ENCODE data around the gene MRTFB. TPM values are rescaled to one million over a fixed set of nuclear protein-coding genes. Genes with fewer than 3 reads are reported as not detected.

The MRTFB gene
- total RNA-seq, 1 experiment from 2014 or later = 7.2 TPM

DNA sequence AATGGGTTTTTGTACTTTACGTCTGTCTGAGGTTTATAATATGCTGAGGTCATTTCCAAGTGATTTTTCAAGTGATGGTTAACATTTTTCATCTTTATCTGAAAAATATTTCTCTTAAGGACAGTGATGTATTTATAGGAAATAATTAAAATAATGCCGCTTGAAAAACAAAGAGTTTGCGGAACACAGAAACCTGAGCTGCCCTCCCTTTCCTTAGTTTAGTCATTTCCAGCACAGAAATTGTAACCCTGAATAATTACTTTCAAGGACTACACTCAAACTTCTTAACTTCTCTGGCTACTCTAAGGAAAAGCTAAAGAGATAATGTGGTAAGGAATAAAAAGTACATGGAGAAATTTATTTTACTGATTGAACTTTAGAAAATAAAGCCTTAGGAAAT lies 54.6 kb downstream of the MRTFB start:
- no peak for DNase-seq (ENCODE audit: extremely low read depth, low read depth)

DNA sequence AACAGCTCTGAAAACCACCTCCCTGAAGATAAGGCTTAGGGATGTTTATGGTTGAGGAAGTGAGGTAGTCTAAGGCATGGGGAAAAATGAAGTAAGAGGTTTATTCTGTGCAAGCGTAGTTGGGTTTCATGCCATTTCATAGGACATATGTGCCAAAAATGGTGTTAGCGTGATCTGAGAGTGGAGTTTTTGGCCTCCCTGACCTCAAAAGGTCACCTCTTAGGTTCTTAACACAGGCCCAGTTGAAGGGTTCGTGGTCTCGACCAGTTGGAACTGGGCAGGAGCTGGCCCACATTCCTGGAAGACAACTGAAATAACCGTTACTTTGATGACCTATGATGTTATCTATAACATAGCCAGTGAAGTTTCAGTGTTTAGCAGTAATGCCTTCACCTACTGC lies 57.0 kb downstream of the MRTFB start:
- no peak for DNase-seq (ENCODE audit: extremely low read depth, low read depth)

DNA sequence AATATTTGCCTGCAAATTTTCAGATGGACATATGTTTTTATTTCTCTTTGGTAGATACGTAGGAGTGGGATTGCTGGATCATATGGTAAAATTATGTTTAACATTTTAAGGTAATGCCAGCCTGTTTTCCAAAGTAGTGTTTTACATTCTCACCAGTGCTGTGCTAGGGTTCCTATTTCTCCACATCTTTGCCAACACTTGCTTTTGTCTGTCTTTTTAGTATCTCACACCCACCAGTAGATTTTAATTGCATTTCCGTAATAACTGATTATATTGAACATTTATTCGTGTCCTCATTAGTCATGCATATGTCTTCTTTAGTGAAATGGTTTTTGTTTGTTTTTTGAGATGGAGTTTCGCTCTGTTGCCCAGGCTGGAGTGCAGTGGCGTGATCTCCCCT lies 58.4 kb downstream of the MRTFB start:
- DNase-seq (ENCODE audit: extremely low read depth, low read depth) = no peak

DNA sequence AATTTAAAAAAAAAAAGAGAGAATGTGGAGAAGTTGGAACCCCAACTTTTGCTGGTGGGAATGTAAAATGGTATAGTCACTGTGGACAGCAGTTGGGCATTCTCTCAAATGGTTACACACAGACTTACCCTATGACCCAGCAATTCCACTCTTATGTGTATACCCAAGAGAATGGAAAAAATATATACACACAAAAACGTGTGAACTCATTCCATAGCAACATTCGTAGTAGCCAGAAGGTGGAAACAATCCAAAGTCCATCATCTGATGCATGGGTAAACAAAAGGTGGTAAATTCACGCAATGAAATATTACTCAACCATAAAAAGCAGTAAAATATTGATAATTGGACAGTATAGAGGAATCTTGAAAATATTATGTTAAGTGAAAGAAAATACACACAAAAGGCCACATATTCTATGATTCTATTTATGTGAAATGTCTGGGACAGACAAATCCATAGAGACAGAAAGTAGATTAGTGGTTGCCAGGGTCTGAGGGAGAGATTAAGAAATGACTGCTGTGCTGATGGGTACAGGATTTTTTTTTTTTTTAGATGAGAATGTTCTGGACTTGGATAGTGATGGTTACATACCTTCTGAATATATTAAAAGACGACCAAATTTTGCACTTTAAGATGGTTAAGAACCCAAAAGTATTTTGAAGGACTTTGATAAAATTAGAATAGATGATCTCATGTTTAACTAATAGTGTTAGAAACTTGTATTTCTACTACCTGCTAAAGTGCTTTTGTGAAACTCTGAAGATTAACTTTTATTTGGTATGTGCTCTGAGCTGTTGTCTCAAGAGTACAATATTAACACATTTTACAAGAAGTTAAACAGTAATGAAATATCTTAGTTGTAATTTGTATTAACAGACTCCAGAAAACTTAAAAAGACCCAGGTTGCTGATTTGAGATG lies 60.9 kb downstream of the MRTFB start:
- no peak for DNase-seq (ENCODE audit: extremely low read depth, low read depth)

DNA sequence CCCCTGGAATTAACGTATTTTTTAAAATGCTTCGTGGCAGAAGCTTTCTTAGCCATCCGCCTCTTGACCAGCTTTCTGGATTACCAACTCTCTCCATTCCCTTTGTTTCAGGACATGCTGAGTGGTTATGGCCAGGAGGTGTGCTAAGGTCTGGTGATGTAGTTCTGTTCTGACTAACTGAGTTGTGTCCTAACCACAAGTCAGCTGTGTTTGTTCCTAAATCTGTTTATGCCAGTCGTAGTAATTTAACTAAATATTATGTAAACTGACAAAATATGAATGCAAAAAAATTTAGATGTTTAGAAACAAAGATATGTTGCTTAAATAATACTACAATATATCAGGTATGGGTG lies 61.6 kb downstream of the MRTFB start:
- DNase-seq (ENCODE audit: extremely low read depth, low read depth) = no peak

DNA sequence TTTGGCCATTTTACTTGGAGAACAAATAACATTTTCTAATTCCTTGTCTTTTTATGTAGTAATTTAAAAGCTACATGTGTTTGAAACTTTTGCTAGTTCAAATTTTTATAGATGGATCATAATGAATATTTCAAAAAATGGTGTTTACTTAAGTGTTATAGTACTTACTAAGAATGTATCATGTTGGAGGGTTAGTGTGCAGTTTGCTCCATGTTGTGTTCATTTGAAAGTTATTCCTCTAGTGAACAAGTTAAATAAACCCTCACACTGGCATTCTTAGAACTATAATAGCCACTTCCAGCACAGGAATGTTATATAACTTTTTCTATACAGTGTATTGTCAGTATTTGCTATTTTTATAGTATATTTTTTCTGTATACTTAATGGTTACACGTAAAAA lies 62.8 kb downstream of the MRTFB start:
- DNase-seq (ENCODE audit: extremely low read depth, low read depth) = no peak

DNA sequence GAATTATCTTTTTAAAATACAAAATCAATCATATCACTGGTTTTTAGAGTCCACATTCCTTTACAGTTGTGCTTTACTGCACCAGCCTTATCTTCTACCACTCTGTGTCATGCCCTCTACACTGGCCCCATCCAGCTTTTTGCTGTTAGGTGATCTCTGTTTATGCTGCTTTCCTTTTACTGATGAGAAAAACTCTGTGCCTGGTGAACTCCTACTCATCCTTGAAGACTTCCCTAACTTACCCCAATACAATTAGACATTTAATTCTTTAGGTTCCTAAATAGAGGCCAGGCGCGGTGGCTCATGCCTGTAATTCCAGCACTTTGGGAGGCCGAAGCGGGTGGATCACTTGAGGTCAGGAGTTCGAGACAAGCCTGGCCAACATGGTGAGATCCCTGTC lies 64.6 kb downstream of the MRTFB start:
- no peak for DNase-seq (ENCODE audit: extremely low read depth, low read depth)

DNA sequence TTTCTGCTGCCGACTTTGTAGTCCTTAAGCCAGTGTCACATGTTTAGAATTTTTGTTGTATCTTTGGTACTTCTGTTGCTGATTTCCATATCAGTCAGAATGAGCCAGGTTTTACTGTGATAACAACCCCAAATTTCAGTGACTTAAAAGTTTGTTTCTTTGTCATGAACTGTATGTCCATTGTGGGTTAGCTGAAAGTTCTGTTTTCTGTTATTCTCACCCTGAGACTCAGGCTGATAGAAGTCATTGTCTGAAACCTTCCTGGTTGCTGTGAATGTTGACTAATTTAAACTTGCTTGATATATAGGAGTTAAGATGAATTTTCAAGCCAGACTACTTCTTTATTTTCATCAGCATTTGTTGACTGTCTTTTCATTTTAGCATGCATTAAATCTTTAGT lies 68.8 kb downstream of the MRTFB start:
- no peak for DNase-seq (ENCODE audit: extremely low read depth, low read depth)

DNA sequence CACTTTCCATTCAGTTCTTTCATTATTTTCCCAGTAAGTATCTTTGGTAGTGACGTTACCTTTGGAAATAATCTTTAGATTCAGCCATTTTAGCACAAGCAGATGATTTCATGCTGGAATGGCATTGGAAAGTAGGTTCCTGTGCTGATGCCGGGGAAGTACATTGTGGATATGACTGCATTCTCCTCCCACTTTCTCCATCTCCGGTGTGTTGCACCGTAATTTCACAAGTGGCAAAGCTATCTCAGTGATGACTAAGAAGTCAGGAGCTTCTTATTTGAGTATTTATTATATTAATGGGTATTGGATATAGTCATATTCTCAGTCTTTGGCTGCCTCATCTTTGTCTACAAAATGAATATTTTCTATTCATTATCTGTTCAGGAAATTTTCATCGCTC lies 69.8 kb downstream of the MRTFB start:
- no peak for DNase-seq (ENCODE audit: extremely low read depth, low read depth)

DNA sequence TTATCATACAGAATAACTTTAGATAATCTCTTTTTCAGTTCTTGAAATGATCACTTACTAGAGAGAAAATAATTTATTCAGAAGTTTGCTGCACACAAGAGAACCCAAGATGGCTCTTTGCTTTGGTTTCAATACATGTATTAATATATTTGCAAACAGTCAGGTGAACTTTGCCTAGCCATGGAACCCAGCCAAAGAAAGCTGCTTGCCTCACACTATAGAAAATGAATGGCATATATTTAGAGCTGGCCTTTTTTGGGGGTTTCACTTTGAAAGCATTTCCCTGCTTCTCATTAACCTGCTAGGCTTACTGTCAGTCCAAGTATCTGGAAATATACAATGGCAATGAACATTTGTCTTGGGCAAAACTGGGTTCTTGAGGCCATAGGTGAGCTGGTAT lies 75.3 kb downstream of the MRTFB start:
- no peak for DNase-seq (ENCODE audit: extremely low read depth, low read depth)

DNA sequence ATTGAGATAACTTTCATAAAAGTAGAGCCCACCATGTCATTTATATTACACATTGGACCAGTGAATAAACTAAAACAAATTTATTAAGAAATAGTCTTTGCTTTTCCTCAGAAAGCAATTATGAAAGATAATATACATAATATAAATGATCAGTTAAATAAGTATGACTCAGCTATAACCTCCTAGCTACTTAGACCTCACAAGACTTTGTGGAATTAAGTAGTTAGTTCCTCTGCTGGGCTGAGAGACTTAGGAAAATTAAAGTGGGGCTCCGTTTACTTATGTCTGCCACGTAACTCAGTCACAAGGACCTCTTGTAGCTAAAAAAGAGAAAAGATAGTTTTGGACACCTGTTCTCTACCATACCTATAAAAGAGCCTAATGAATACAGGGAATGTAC lies 76.9 kb downstream of the MRTFB start:
- no peak for DNase-seq (ENCODE audit: extremely low read depth, low read depth)

DNA sequence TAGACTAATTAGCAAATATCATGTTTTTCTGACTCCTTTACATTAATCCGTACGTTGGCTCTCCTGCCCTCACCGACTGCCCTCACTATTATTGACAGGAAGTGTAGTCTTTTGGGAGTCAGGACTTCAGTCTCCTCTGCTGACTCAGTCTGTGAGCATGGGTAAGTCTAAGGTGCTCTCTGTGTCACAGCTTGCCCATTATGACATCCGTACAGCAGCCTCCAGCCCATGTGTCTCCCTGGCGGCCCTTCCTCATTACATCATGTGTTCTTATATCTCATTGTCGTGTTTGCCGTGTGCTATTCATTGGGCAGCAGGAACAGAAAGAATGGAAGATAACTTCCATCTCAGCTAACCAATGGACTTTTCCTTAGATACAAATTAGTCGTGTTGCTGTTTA lies 77.5 kb downstream of the MRTFB start:
- no peak for DNase-seq (ENCODE audit: extremely low read depth, low read depth)

DNA sequence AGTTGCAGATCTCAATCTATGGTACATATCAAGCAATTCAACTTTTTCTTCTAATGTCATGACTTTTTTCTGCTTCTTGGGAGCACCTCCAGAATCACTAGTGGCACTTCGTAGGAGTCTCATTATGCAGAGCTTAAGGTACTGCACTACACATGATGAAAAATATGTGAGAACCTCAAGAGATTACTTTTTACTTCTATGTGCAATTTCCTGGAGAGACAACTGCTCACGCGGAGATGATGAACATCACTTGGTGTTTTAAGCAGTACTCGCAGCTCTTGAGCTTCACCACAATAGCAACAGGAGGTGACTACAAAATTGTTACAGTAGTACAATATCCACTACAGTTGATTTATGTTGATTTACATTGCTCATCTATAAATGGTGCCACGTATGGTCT lies 79.7 kb downstream of the MRTFB start:
- DNase-seq (ENCODE audit: extremely low read depth, low read depth) = no peak

DNA sequence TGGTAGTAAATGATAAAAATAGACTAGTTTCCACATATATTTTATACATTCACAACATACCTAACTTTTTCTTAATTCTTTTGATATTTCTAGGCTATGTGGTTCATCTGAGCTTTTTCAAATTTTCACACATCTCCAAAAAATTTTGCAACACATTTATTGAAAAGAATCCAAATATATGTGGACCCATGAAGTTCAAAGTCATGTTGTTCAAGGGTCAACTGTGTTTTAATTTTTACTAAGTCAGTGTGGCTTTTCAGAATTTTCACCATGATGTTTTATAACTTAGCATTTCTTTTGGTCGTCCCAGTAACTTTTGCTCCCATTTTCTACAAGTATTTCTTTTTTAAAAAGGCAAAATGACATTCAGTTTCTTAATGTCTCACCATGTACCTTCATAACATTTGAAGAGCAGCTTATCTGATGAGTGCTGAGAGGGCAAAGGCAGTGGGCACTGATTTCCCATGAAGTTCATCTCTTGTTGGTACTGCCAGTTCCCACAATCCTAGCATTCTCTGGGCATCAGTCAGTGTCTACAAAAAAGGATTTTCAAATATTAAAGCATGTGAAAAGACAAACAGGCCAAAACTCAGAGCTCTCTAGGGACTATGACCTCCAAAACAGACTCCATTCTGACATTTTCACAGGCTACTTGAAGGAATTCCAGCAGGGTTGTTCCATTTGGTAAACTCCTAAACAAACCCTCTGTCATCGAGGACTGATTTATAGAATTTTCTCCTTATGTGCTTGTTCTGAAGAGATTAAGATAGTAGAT lies 80.3 kb downstream of the MRTFB start:
- no peak for DNase-seq (ENCODE audit: extremely low read depth, low read depth)

DNA sequence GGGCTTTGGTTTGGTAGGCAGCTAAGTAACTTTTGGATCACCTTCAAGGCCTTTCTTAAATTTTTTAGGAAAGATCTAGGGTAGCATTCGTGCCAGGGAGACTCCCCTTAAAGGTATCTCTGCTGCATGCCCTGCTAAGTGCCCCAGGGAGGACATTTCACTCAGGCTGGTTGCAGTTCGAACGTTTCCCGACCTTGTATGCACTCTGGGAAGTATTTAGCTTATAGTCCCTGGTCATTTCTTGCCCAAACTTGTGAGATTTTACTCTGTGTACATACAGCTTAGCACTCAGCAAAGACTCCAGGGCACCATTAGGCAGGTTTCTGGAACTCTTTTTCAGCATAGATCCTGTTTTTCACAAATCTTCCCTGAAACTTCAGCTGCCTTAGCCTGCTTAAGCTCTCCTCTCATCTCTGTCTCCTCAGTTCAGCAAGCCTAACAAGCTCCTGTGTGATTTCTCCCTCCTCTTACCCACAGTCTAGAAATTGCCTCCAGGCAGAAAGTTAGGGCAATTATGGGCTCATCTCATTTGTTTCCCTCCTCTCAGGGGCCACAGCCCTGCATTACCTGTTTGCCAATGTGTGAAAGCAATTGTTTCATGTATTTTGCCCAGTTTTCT lies 84.6 kb downstream of the MRTFB start:
- no peak for DNase-seq (ENCODE audit: extremely low read depth, low read depth)

DNA sequence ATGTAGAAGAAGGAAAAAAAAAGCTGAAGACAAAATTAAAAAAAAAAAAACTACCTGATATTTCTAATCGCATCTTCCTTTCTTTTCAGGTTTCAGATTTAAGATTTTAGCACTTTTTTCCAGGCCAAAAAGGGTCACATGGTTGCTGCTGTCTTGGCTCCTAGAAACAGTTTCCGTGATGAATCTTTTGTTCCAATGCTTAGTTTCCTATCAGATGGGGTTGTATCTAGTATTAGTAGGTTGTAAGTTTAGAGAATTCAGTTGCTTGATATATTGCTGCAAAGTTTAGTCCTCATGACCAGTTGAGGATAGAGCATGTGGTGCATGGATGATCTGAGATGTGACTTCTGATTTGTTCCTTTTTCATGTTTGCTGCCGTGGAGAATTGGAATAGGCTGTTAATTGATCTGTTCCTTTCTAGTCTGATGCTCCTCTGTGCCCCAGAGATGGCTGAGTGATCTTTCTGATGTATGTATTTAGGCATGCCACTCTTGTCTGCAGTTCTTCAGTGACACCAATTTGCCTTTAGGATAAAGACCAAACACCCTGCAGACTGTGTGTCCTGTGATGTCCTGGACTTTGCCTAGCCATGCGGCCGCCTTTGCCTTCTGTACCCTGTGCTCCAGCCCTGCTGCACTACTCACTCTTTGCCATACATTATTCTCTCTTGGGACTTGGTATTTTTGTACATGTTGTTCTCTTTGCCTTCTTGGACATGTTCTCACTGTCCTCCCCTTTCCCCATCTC lies 94.0 kb downstream of the MRTFB start:
- no peak for DNase-seq (ENCODE audit: extremely low read depth, low read depth)

DNA sequence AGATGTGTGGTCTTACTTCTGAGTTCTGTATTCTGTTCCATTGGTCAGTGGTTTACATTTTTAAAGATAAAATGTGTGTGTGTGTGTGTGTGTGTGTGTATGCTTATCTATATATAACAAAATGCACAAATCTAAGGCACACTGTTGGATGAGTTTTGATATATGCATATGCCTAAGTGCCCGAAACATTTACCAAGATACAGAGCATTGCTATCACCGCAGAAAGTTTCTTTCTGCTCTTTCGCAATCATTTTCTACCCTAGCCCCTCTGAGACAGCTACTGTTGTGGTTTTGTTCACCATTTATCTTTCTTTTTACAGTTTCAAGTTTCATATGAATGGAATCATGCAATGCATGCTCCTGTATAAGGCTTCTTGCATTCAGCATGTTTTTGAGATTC lies 97.0 kb downstream of the MRTFB start:
- no peak for DNase-seq (ENCODE audit: extremely low read depth, low read depth)

DNA sequence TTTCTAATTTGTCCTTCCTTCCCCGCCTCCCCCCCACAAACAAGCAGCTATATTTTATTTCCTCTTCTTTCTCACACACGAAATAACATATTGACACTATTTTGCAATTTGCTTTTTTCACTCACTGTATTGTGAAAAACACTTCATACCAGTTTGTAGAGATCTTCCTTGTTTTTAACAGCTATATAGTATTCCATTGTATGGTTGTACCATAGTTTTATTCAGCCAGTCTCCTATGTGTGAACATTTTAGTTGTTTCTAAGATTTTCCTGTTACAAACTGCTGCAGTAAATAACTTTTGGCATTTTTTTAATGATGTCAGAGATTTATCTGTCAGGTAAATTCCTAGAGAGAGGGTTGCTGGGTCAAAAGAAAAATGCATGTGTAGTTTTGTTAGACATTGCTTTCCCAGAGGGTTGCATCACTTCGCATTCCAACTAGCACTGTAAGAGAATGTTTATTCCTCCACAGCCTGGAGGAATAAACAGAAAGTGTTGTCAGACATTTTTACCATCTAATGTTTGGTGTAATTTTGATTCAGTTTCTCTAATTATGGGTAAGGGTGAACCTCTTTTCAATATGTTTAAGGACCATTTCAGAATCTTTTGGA lies 101.2 kb downstream of the MRTFB start:
- DNase-seq (ENCODE audit: extremely low read depth, low read depth) = no peak

DNA sequence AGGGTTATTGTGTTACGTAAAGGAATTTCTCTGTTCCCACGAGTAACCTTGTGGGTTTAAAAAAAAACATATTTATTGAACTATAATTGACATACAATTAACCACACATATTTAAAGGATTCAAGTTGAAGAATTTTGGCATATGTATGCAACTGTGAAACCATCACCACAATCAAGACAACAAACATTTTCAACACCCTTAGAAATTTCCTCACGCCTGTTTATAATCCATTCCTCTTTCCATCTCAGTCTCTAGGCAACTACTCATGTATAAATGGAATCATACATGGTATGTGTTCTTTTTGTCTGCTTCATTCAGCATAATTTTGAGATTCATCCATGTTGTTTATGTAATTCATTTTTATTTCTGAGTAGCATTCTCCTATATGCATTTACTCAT lies 104.0 kb downstream of the MRTFB start:
- no peak for DNase-seq (ENCODE audit: extremely low read depth, low read depth)

DNA sequence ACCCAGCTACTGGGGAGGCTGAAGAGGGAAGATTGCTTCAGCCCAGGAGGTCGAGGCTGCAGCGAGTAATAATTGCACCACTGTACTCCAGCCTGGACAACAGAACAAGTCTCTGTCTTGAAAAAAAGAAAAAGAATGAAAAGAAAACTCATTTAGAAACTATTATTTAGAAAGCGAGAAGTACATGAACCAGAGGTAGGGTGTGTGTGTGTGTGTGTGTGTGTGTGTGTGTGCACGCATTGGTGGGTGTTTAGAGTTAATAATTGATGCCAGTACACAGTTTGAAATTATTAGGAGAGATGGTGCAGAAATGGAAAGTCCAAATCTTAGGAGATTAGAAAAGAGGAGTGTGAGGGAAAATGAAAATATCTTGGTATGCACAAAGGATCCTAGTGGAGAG lies 106.6 kb downstream of the MRTFB start:
- DNase-seq (ENCODE audit: extremely low read depth, low read depth) = no peak

DNA sequence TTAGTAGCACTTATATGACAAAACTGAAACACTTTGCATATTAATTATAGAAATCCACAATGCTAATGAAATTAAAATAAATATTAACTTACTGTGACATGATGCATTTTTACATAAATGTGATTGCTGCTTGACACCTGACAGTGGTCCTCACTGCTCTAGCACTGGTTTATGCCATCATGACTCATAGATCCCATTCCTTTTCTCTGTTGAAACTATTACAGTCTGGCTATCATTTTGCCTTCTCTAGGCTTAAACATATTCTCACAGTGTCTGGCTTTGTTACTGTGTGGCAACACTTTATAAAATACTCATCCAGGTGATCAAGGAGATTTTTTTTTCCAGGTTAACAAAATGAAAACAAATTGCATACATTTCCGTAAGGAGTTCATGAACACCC lies 108.0 kb downstream of the MRTFB start:
- DNase-seq (ENCODE audit: extremely low read depth, low read depth) = no peak
